Breast epithelium (tissue), 3 donors: Measurements from ENCODE around the gene SGSM2.

Experiments
- CTCF ChIP-seq, 3 donors: fragments of 450-650 bp; IDR thresholded peaks; one replicate each; pipeline ENCODE4 v1.5.1; 2016 to 2017; ENCODE audit warnings: antibody characterized with exemption in 3 of 3, mild to moderate bottlenecking in 3 of 3, moderate library complexity in 3 of 3
- POLR2AphosphoS5 ChIP-seq, 3 donors: sonication (generic); formaldehyde crosslinking; IDR thresholded peaks; one replicate each; pipeline ENCODE4 v1.6.1; 2017; ENCODE audit warnings: antibody characterized with exemption in 3 of 3

- TF ChIP-seq POLR2AphosphoS5 (IDR thresholded peaks at IDR 0.05) (no peak), CTCF (IDR thresholded peaks at IDR 0.05) (no peak)
These were observed 25.1 kb downstream of the SGSM2 start for GRCh38 chr17:2362416-2362815.
